Stimulated activated CD8-positive, alpha-beta memory T cell treated with anti-CD3 and anti-CD28 coated beads, Interleukin-7, amount 100 ng/mL, for 24 hours (primary cell): ENCODE data around the gene SNX30.

Experiments
- DNase-seq: peaks from one replicate; pipeline ENCODE4 v3.0.0-alpha.2; 2020; ENCODE audit warnings: low read depth

SNX30 gene

GRCh38 chr9:112822618-112823017 lies 72.1 kb downstream of the SNX30 start:
- no peak for DNase-seq

- DNase-seq, result no peak
Measured at GRCh38 chr9:112823257-112823656, 72.7 kb downstream of the SNX30 start.

- DNase-seq, result no peak
Measured at GRCh38 chr9:112831281-112831851, 80.8 kb downstream of the SNX30 start.

- DNase-seq, result no peak
Measured at GRCh38 chr9:112831969-112832368, 81.4 kb downstream of the SNX30 start.

GRCh38 chr9:112833081-112833480 lies 82.5 kb downstream of the SNX30 start:
- no peak for DNase-seq

GRCh38 chr9:112836394-112836793 lies 85.8 kb downstream of the SNX30 start:
- no peak for DNase-seq

GRCh38 chr9:112838342-112838741 lies 87.8 kb downstream of the SNX30 start:
- DNase-seq, result no peak

- no peak for DNase-seq
Measured at GRCh38 chr9:112839331-112839730, 88.8 kb downstream of the SNX30 start.

GRCh38 chr9:112841261-112841660 lies 90.7 kb downstream of the SNX30 start:
- DNase-seq, result no peak

GRCh38 chr9:112842555-112842954 lies 92.0 kb downstream of the SNX30 start:
- DNase-seq, result no peak

- peak; percentile 54 for DNase-seq
Measured at GRCh38 chr9:112844771-112845542, 94.4 kb downstream of the SNX30 start.

GRCh38 chr9:112846528-112847488 lies 96.2 kb downstream of the SNX30 start:
- no peak for DNase-seq

- no peak for DNase-seq
Measured at GRCh38 chr9:112848316-112849151, 98.0 kb downstream of the SNX30 start.

- DNase-seq, result no peak
Measured at GRCh38 chr9:112849363-112849922, 98.9 kb downstream of the SNX30 start.

- DNase-seq, result no peak
Measured at GRCh38 chr9:112850840-112851239, 100.3 kb downstream of the SNX30 start.

- DNase-seq, result no peak
Measured at GRCh38 chr9:112852741-112853504, 102.4 kb downstream of the SNX30 start.

- DNase-seq, result no peak
Measured at GRCh38 chr9:112853882-112854585, 103.5 kb downstream of the SNX30 start.

GRCh38 chr9:112854657-112855056 lies 104.1 kb downstream of the SNX30 start:
- DNase-seq, result no peak

- no peak for DNase-seq
Measured at GRCh38 chr9:112856200-112856599, 105.6 kb downstream of the SNX30 start.

- no peak for DNase-seq
Measured at GRCh38 chr9:112856843-112857242, 106.3 kb downstream of the SNX30 start.
